Smooth muscle cell (in vitro differentiated cells): ENCODE data around the gene GPR34. TPM values are rescaled to one million over a fixed set of nuclear protein-coding genes. Genes with fewer than 3 reads are reported as not detected.
"Not testable (repeated sequence)": the region's sequence is repeated elsewhere in the genome, so short reads cannot be mapped to it uniquely, and the experiment has no call there.

Experiments used
- DNase-seq: peaks from one replicate; lab custom pipeline; 2025; ENCODE audit not compliant: unreplicated experiment; lab: John Stamatoyannopoulos, UW
- H2AFZ ChIP-seq: fragments of 200-600 bp; sonication (generic); 2 replicates; pipeline ENCODE4 v1.6.0; 2016; ENCODE audit warnings: antibody characterized with exemption, low read depth, mild to moderate bottlenecking
- H3F3A ChIP-seq: fragments of 200-600 bp; sonication (generic); 2 replicates; pipeline ENCODE4 v1.6.0; 2017; ENCODE audit warnings: antibody characterized with exemption, low read depth
- H3K27ac ChIP-seq: fragments of 200-600 bp; sonication (generic); 2 replicates; pipeline ENCODE4 v1.5.1; 2016; ENCODE audit warnings: low read depth, mild to moderate bottlenecking
- H3K27me3 ChIP-seq: fragments of 200-600 bp; sonication (generic); 2 replicates; pipeline ENCODE4 v1.6.1; 2016; ENCODE audit warnings: low read depth, mild to moderate bottlenecking
- H3K36me3 ChIP-seq: fragments of 200-600 bp; sonication (generic); 2 replicates; pipeline ENCODE4 v1.5.1; 2016; ENCODE audit warnings: low read depth
- H3K4me1 ChIP-seq: fragments of 200-600 bp; sonication (generic); 2 replicates; pipeline ENCODE4 v1.5.1; 2016; ENCODE audit warnings: low read depth
- H3K4me2 ChIP-seq: fragments of 200-600 bp; sonication (generic); 2 replicates; pipeline ENCODE4 v1.6.0; 2016; ENCODE audit warnings: mild to moderate bottlenecking
- H3K4me3 ChIP-seq: fragments of 200-600 bp; sonication (generic); 2 replicates; pipeline ENCODE4 v1.5.1; 2016; ENCODE audit warnings: mild to moderate bottlenecking
- H3K79me2 ChIP-seq: fragments of 200-600 bp; sonication (generic); 2 replicates; pipeline ENCODE4 v1.6.0; 2016; ENCODE audit warnings: low read depth, mild to moderate bottlenecking
- H3K9ac ChIP-seq: fragments of 200-600 bp; sonication (generic); 2 replicates; pipeline ENCODE4 v1.6.0; 2016; ENCODE audit warnings: low read depth
- H3K9me3 ChIP-seq: fragments of 200-600 bp; sonication (generic); replicated peaks from 2 replicates; pipeline ENCODE4 v1.5.1; 2016; ENCODE audit warnings: low read depth
- H4K20me1 ChIP-seq: fragments of 200-600 bp; sonication (generic); 2 replicates; pipeline ENCODE4 v1.6.0; 2016; ENCODE audit warnings: low read depth
- WGBS: methylation state at CpG from one replicate; pipeline ENCODE4 v1.1.7; 2016; ENCODE audit warnings: low lambda C conversion rate; 5-methylcytosine and 5-hydroxymethylcytosine counted together
- polyA plus RNA-seq: library from polyadenylated mRNA; unstranded; fragments of >200 nt; fragmentation: Nextera tagmentation; extraction: Ambion mirVana; gene quantifications from 2 replicates; pipeline ENCODE4 v1.2.1, GENCODE V29; 2016
- total RNA-seq: library from RNA; depleted of rRNA; stranded (reverse); fragments of >200 nt; gene quantifications from 2 replicates; pipeline ENCODE4 v1.2.3, GENCODE V29; 2014
- TF ChIP-seq, protein P1 (sequence below): fragments of 200-600 bp; sonication (generic); IDR thresholded peaks from 2 replicates; pipeline ENCODE4 v1.5.1; 2017; ENCODE audit warnings: borderline replicate concordance, mild to moderate bottlenecking, antibody characterized with exemption; ENCODE audit not compliant: insufficient read depth, poor library complexity, severe bottlenecking

GPR34 gene, protein sequence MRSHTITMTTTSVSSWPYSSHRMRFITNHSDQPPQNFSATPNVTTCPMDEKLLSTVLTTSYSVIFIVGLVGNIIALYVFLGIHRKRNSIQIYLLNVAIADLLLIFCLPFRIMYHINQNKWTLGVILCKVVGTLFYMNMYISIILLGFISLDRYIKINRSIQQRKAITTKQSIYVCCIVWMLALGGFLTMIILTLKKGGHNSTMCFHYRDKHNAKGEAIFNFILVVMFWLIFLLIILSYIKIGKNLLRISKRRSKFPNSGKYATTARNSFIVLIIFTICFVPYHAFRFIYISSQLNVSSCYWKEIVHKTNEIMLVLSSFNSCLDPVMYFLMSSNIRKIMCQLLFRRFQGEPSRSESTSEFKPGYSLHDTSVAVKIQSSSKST
- 0.31 and 2.2 TPM in 2 replicates for total RNA-seq
- 0.31 and 0.96 TPM in 2 replicates for polyA plus RNA-seq

DNA sequence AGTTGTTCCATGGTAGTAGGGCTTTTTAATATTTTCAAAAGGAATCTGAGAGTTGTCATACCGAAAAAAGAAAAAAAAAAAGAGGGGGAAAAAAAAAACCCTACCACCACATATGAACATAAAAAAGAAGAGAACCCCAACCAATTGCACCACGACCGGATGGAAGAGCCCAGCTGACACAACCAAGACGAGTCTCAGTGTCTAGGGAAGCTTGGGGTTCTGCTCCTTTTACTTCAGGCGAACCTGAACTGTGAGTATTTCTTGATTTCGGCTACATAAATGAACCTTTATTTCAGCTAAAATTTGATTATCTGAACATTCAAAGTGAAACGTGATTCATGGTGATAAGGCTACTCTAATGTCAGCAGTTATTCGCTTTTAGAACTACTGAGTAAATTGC is at the start of gene GPR34:
TSS of gene GPR34 (plus strand) at position 139 of the 400 bp plus-strand sequence. CDS start 6,661 bp downstream, outside the sequence.
- Histone ChIP-seq H3K9me3 (no peaks in the 10 kb centered on the region), H4K20me1 (no peaks in the 10 kb centered on the region), H3K4me2 (no peak within 1 kb of the TSS), H3K4me3 (no peak within 1 kb of the TSS), H3F3A (no peaks in the 10 kb centered on the region), H3K27ac (no peak within 1 kb of the TSS), H2AFZ (no peak within 1 kb of the TSS), H3K9ac (no peak within 1 kb of the TSS), H3K36me3 (no peaks in the 10 kb centered on the region), H3K4me1 (no peaks in the 10 kb centered on the region), H3K27me3 (no peaks in the 10 kb centered on the region), H3K79me2 (no peaks in the 10 kb centered on the region)
- 72% methylated on average over 8 of the region's 8 CpGs for WGBS
- TF ChIP-seq, protein P1, sequence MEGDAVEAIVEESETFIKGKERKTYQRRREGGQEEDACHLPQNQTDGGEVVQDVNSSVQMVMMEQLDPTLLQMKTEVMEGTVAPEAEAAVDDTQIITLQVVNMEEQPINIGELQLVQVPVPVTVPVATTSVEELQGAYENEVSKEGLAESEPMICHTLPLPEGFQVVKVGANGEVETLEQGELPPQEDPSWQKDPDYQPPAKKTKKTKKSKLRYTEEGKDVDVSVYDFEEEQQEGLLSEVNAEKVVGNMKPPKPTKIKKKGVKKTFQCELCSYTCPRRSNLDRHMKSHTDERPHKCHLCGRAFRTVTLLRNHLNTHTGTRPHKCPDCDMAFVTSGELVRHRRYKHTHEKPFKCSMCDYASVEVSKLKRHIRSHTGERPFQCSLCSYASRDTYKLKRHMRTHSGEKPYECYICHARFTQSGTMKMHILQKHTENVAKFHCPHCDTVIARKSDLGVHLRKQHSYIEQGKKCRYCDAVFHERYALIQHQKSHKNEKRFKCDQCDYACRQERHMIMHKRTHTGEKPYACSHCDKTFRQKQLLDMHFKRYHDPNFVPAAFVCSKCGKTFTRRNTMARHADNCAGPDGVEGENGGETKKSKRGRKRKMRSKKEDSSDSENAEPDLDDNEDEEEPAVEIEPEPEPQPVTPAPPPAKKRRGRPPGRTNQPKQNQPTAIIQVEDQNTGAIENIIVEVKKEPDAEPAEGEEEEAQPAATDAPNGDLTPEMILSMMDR: no peak
- DNase-seq: no peak

- not testable (repeated sequence) for H3K4me2 ChIP-seq, H3K27me3 ChIP-seq, DNase-seq, H3K36me3 ChIP-seq, H3K27ac ChIP-seq, H3K79me2 ChIP-seq, H4K20me1 ChIP-seq, H3K4me3 ChIP-seq, H3K9ac ChIP-seq, H3K9me3 ChIP-seq, H2AFZ ChIP-seq, H3K4me1 ChIP-seq, H3F3A ChIP-seq
- WGBS: 64% methylated on average over 2 of the region's 2 CpGs
These were observed 42.6 kb upstream of the GPR34 start for GRCh38 chrX:41646201-41646600.

DNA sequence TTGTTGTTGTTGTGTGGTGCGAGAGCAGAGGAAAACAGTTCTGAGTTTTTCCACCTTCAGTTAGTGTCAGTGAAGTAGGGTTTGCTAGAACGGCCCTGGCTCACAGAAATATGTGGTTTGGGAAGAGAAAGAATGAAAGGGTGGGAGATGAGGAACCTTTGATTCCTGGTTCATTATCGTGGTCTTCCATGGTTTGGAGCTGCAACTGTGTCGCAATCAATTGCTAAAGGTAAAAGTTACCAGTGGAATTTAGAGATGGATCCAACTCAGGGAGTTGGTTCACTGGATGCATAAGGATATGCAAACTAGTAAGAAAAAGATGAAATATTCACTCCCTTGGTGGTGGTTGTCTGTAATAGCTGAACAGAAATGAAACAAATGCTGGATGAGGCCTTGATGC is 35.6 kb upstream of the GPR34 start:
- H2AFZ ChIP-seq: no peak overlapping the region
- no peak overlapping the region for H3K4me3 ChIP-seq
- WGBS: 84% methylated on average over 4 of the region's 4 CpGs
- H3K4me2 ChIP-seq: no peak overlapping the region
- no peak for DNase-seq
- H4K20me1 ChIP-seq: no peaks in the 10 kb centered on the region
- peaks cover 4% of the 10 kb centered on the region for H3K36me3 ChIP-seq
- no peaks in the 10 kb centered on the region for H3K27me3 ChIP-seq
- no peak overlapping the region for H3K9ac ChIP-seq
- H3K79me2 ChIP-seq: no peaks in the 10 kb centered on the region
- no peaks in the 10 kb centered on the region for H3K4me1 ChIP-seq
- H3K9me3 ChIP-seq: peaks cover 4% of the 10 kb centered on the region
- no peak overlapping the region for H3K27ac ChIP-seq
- H3F3A ChIP-seq: no peaks in the 10 kb centered on the region
- TF ChIP-seq, protein P1: no peak

- no peak overlapping the region for H3K27ac ChIP-seq
- DNase-seq: no peak
- no peaks in the 10 kb centered on the region for H4K20me1 ChIP-seq
- no peaks in the 10 kb centered on the region for H3K27me3 ChIP-seq
- H3K4me2 ChIP-seq: no peak overlapping the region
- H3K4me3 ChIP-seq: no peak overlapping the region
- no peak overlapping the region for H3K9ac ChIP-seq
- H3K79me2 ChIP-seq: no peaks in the 10 kb centered on the region
- no peak overlapping the region for H2AFZ ChIP-seq
- H3K9me3 ChIP-seq: peaks cover 4% of the 10 kb centered on the region
- H3K4me1 ChIP-seq: no peaks in the 10 kb centered on the region
- 80% methylated on average over 4 of the region's 4 CpGs for WGBS
- H3F3A ChIP-seq: no peaks in the 10 kb centered on the region
- peaks cover 4% of the 10 kb centered on the region for H3K36me3 ChIP-seq
- TF ChIP-seq, protein P1: no peak
These were observed 33.7 kb upstream of the GPR34 start for GRCh38 chrX:41655101-41655500.
